Left hindlimb (tissue), 1 donor: Measurements from ENCODE around the gene FAM229A.
"Not testable (repeated sequence)": the region's sequence is repeated elsewhere in the genome, so short reads cannot be mapped to it uniquely, and the experiment has no call there.

Source experiments
- DNase-seq: peaks from one replicate; pipeline ENCODE4 v3.0.0-alpha.2; 2018

The FAM229A gene

DNA sequence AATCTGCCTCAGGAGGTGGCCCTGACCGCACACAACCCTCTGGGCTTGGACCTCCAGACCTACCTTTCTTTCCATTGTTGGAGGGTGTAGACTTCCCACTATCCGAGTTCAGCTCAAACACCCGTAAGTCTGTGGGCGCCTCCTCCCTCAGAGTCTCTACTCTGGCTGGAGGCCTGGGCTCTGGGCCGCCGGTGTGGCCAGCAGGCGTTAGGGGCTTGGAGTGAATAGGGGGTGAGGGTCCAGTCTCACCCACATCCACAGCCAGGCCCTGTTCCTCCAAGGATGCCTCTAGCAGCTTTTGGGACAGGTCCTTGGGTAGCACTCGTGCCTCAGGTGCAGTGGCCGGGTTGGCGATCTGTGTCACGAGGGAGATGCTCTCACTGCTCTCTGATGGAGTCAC, 13.9 kb upstream of the FAM229A start:
- no peak for DNase-seq

DNA sequence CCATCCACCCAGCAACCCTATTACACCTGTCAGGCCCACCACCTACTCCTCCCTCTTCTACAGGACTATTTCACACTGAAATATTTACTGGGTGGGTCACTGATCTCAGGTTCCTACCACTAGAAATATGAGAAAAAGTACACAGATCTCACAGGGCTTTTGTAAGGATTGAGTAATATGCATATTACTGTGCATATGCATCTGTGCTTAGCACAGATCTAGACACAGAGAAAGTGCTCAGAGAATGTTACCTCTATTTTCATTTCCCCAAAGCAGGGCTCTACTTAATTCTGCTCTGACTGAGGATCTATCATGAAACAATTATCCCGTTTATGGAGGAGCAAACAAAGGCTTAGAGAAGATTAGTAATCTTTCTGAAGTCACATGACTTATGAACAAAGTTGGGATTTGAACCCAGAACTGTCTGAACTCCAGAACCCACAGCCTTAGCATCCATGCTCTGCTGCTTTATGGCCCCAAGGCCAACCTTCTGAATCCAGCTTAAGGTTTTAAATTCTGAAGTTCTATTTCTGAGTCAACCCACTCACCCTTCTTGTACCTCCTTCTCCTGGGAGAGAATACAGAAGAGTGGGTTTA, 11.8 kb upstream of the FAM229A start:
- no peak for DNase-seq

DNA sequence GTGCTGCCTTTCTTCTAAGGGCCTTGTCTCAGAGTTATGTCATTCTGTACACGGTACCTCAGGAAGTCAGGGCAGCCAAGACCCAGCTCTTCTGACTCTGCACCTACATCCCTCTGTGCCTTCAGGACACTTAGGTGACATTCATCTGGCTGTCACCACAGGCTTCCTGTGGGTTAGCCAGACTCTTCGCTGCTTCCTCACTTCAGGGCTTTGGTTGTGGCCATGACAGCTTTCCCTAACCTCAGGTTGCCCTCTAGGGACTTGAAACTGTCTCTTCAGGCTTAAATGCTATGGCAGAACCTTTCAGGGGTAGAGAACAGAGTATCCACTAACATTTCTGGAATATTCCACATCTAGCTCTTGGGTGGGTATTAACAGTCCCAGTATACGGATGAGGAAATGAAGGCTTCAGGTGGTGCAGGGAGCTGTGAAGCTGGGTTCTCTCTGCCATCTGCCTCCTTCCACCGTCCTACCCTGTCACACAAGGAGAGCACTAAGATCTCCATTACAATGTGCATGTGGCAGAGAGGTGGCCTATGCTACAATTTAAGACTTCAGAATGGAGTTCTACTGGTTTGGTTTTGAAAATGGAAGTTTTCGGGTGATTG, 10.0 kb upstream of the FAM229A start:
- no peak for DNase-seq

DNA sequence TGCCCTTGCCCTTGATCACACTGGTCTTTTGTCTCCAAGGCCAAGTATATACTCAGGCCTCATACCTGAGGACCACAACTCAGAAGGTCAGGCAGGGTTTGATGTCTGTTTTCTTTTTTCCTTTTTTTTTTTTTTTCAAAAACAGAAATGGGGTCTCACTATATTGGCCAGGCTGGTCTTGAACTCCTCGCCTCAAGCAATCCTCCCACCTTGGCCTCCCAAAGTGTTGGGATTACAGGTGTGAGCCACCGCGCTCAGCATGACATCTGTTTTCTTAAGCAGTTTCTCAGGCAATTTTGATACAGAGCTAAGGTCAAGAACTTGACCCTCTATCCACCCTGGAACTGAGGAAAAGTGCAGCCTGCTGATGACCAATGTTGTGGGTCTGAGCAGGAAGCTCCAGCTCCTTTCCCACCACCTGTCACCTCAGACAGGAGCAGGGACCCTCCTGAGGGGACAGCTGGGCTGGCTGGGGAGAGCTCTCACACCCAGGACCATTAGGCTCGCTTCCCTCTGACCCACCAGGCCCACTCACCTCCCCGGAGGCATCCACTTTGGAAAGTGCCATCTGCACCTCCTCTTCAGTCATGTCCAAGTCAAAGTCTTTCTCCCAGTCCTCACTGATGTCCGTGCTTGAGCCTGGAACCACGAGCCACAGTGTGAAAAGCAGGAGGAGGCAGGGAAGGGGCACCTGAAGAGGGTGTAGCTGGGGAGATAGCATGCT, 5.8 kb upstream of the FAM229A start:
- no peak for DNase-seq

DNA sequence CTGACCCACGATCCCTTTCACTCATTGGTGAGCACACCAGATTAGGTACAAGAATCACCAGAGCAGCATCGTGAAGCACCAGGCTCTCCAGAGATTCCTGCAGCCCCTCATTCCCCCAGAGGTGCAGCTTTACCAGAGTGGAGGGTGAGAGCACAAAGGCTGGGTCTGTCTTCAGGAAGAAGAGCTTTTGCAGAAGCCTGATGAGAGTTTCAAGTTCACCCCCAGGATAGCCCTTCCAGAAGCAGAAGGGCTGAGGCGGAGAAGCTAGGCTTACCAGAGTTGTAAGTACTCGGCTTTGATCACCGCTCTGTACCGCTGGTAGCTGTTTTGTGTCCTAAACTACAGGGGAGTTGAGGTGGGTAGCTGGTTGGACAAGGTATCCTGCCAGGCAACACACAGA, 3.2 kb upstream of the FAM229A start:
- DNase-seq = no peak

DNA sequence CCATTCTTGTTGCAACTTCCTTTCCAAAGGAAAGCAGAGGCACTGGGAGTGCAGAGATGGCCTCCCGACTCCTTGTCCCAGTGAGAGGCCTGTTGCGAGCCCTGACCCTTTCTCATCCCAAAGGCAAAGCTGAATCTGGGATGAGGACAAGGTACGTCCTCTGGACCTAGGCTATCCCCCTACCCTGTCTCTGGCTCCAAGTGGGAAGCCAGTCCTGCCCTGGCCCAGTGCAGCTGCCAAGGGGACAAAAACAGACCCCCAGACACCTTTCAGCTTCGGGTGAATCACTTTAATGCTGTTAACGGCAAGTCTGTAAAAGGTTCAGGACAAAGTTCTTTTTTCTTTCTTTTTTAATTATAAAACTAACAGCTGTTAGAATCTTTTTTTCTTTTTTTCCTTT, 2.6 kb upstream of the FAM229A start:
- DNase-seq = no peak

DNA sequence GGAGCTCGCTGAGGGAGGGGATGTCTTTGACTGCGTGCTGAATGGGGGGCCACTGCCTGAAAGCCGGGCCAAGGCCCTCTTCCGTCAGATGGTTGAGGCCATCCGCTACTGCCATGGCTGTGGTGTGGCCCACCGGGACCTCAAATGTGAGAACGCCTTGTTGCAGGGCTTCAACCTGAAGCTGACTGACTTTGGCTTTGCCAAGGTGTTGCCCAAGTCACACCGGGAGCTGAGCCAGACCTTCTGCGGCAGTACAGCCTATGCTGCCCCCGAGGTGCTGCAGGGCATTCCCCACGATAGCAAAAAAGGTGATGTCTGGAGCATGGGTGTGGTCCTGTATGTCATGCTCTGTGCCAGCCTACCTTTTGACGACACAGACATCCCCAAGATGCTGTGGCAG, 1.4 kb upstream of the FAM229A start:
- DNase-seq = no peak

DNA sequence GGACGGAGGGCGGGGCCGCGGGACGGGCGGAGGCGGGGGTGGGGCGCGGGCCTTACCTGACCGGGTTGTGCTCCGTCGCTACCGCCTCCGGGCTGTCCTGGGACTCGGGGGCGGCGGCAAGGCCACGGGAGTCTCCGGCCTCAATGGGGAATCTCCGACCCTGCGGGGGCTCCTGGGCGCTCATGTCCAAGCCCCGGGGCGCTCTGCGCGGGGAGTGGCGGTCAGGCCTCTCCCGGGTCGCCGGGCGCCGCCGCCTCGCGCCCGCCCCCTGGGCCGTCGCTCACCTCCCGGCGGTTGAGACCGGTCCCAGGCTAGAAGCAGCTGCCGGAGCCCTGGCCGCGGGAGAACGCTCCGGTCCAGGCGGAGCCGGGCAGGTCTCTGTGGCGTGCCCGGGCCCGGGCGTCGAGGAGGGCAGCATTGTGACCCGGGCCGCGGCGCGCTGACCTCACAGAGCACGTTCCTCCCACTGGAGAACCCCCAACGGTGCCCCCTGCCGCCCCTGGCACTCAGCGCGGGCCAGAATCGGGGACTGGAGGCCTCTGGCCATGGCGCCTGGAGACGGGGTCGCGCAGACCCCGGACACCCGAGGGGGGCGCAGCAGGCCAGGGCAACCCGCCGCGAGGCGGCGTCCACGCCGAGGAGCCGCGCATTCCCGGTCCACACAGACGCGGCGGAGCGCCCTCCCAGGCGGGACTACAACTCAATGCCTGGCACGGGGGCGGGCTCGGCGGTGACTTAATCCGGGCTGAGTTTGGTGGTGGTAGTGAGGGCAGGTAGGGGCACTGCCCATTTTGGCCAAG, 411 bp downstream of the FAM229A start:
- peak; percentile 70 for DNase-seq

DNA sequence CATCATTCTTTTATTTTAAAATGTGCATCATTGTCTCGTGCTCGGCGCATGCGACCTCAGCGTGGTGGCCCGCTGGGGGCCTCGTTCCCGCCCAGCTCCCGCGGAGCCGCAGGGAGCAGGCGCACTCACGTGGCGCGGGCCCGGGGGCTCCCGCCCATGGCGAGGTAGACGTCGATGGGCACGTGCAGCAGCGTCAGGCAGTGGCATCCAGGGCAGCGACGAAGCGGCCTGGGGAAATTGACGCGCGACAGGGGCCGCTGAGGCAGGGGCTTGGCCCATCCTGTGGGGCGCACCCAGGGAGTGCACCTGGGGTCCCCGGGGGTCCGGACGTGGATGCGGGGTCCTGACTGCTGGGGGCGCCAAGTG, 994 bp downstream of the FAM229A start:
- no peak for DNase-seq

DNA sequence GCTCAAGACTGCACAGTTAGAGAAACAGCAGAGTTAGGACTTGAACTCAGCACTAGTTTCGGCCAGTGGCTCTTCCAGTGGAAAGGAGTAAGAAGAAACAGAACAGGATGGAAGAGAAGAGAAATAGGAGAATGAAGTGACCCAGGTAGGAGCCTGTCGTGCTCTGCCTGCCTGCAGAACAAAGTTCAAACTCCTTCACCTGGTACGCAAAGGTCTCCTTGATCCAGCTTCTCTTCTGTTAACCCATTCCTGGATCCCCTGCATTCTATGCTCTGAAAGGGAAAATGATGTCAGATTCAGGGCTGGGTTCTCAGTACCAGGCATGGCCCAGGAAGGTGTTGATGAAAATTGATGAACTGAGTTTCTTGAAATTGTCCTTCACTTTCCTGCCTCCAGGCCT, 3.9 kb downstream of the FAM229A start:
- DNase-seq = no peak

DNA sequence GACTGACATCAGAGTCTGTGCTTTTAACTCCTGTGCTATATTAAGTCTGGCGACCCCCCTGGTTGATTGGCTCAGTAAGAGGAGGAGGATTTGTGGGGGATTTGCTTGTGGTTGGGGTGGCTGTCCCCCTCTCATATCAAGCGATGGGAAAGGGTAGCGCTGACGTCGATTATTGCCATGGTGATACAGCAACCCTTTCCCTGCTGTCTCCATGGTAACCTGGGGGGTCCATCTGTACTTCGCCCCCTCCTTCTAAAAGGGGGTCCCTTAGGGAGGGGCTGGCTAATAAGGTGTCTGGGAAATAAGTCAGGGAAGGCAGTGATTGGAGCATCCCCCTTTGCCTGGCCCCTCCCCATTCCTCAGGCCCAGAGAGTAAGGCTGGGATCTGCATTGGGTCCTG, 4.7 kb downstream of the FAM229A start:
- no peak for DNase-seq

DNA sequence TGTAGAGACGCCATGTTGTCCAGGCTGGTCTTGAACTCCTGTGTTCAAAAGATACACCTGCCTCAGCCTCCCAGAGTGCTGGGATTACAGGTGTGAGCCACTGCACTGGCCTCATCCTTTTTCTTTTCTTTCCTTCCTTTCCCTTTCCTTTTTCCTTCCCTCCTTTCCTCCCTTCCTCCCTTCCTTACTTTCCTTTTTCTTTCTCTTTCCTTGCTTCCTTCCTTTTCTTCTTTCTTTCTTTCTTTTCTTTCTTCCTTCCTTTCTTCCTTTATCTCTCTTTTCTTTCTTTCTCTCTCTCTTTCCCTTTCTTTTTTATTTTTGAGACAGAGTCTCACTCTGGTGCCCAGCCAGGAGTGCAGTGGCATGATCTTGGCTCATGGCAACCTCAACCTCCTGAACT, 5.8 kb downstream of the FAM229A start:
- no peak for DNase-seq

DNA sequence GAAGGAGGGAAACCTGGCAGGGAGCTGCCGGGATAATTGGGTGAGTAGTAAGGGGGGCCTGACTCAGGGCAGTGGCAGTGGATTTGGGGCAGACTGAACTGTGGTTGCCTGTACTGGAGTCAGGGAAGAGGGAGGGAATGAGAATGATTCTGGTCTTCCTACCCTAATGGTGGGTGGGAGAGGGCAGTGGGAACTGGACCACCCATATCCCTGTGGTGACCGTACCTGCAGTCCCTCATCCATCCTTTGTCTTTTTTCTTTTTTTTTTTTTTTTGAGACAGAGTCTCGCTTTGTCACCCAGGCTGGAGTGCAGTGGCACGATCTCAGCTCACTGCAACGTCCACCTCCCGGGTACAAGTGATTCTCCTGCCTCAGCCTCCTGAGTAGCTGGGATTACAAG, 6.5 kb downstream of the FAM229A start:
- DNase-seq = not testable (repeated sequence)

DNA sequence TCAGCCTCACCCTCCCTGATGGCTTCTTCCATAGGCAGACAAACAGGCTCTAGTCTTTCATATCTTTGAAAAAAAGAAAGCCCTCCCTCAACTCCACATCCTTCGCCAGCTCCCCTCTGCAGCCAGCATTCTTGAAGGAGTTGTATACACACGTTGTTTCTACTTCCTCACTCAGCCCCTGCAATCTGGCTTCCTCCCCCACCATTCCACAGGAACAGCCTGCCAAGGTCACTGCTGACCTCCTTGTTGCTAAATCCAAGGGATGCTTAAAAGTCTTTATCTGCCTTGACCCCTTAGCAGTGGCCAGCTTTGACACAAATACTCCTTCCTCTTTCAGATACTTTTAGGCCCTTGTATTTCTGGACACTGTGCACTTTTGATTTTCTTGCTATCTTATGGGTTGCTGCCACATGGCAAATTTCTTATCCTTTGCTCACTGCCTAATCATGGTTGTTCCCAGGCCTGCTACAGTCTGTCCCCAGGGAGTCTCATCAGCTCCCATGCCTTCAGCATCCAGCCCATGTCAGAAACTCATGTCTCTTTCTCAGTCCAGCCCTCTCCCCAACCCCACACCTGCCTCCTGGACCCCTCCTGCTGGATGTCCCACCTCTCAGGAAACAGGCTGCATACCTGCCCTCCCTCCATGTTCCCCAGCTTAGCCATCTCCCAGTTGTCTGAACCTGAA, 8.3 kb downstream of the FAM229A start:
- DNase-seq = no peak

DNA sequence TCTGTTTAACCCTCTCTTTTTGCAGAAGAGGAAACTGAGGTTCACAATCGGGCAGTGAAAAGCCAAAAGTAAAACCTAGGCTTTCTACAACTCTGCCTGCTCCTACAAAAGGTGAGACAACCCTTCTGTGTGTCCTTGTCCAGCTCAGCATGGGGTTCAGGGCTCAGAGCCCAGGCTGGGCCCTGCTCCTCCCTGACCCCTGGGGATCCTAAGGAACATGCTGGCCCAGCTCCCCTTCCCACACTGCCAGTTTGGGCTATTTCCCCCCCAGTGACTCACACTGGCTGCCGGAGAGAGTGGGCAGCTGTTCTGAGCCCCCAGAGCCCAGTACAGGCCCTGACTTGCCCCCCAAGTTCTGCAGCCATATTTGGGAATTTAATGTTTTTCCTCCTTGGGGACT, 8.9 kb downstream of the FAM229A start:
- no peak for DNase-seq

DNA sequence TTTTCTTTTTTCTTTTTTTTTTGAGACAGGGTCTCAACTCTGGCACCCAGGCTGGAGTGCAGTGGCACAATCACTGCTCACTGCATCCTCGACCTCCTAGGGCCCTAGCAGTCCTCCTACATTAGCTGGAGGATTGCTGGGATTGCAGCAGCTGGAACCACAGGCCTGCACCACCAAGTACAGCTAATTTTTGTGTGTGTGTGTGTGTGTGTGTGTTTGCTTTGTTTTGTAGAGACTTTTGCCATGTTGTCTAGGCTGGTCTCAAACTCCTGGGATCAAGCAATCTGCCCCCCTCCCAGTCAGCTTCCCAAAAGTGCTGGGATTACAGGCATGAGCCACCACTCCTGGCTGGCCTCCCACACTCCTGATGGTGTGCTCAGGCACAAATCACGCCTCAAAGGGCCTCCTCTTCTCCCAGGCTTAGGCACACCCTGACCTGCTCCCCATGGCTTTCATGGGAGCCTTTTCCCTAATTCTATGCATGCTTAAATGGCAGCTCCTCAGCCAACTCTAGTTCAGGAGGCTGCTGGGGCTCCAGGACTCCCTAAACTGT, 9.4 kb downstream of the FAM229A start:
- DNase-seq = no peak

DNA sequence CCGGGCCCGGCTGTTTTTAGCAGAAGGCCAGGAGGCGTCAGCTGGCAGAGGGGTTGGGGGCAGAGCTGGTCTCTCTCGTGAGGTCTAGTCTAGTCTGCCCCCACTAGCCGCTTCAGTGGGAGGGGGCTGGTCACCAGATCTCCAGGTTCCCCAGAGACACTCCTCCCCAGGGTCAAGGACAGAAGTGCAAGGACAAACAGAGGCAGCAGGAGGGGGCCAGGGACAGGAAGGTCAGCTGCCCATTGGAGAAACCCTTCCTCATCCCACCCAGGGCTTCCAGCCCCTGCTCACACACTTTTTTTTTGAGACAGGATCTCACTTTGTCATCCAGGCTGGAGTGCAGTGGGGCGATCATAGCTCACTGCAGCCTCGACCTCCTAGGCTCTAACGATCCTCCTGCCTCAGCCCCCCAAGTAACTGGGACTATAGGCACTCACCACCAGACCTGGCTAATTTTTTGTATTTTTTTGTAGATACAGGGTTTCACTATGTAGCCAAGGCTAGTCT, 10.0 kb downstream of the FAM229A start:
- no peak for DNase-seq

DNA sequence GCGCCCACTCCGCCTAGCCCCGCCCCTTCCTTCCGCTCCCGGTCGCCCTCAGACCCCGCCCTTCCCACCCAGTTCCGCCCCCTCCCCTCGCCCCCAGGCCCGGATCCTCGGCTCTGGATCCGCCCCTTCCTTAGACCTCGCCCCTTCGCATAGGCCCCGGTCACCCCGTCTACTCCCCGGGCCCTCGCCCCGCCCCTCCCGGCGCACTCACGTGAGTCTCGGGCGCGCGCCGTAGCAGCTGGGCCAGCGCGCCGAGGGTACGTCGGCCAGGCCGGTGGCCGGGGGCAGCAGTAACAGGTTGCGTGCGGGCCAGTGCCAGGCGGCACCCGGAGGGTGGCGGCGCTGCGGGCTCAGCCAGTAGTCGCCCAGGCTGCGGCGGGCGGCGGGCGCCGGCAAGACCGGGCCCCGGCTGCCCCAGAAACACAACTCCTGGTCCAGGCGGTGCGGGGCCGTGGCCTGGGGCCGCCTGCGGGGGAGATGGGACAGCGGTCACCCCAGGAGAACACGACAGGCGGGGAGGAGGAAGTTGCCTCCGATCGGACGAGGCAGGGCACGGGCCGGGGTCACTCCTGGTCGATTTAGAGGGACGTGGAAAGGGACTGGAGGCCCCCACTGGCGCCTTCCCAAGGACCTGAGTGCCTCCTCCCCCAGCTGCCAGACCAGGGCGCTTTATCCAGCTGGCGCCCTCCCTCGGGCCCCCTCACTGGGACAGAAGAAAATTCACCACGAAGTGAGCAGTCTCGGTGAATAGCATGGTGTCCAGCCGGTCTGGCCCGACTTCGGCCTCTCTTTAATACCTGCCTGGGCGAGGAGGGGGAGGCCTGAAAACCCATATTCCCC, 10.7 kb downstream of the FAM229A start:
- DNase-seq = peak; percentile 96

DNA sequence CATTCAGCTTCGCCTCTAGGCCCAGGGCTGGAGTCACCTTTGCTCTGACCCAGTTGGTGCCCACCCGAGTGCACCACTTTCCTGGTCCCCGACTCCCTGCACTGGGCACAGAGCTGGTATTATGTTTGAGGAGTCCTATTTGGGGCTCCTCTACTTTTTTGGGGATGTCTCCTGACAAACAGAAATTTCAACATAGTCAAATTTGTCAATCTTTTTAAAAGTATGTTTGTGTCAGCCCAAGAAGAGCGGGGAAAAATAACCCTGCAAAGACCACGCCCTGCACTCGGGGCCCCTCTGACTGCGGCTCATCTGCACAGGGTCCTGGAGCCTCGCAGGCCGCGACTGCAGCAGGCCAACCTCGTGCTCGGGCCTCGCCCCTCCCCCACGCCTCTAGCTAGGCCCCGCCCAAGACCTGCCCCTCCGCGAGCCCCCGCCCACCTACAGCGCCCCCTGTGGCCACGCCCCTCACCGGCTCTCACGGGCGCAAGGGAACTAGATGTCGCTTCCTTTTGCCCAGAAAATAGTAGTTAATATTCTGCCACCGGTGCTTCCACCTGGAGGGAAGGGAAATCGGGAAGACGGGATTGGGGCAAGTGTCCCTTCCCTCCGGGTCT, 11.4 kb downstream of the FAM229A start:
- DNase-seq = no peak

DNA sequence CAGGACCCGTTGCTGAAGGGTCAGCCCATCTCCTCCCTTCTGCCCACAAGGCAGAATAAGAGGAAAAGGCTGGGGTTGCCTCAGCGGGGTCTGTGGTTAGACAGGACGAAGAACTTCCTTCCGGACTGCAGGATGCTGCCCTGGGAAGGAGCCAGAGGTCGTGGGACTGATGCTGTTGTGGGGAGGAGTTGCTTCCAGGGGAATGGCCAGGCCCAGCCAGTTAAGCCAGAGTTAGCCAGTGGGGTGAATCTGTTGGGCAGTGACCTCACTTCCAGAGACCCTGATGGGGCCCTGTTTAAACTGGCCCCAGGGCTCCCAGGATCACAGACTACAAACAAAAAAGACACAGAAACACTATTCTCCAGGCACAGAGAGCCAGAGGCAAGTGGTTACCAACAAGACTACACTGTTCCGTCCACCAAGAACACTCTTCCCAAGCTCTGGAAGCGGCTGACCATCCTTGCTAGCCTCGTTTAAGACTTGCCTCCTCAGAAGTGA, 13.0 kb downstream of the FAM229A start:
- no peak for DNase-seq

DNA sequence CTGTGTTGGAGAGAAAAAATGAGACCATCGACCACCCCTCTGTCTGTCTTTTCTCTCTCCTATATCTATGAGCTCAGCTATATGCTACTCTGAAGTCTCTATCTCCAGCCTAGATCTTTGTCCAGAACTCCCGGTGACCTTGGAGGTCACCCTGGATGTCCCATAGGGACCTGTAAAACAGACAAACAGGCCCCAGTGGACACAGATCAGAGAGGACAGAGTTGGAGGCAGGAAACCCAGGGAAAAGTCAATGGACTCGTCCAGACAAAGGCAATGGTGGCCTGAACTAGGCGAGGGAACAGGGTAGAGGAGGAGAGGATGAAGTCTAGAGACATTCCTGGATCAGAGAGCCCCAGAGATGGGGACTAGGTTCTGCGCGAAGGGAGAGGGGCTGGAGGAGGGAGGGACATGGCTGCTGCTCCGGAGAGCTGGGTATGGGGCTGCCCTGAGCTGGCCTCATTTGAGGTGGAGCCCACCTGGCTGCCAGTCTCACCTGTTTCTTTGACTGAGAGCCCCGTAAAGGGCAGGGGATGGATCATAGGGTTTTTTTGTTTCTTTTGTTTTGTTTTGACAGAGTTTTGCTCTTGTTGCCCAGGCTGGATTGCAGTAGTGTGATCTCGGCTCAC, 15.6 kb downstream of the FAM229A start:
- DNase-seq = no peak
